GM21529 (cell line): ENCODE measurements around the gene REXO4.
"Not testable (repeated sequence)": the region's sequence is repeated elsewhere in the genome, so short reads cannot be mapped to it uniquely, and the experiment has no call there.

Source experiments
- ATAC-seq: cut with Tn5 transposase; IDR thresholded peaks from one replicate; pipeline ENCODE4 v1.9.1; 2021; ENCODE audit not compliant: unreplicated experiment

REXO4 gene

DNA sequence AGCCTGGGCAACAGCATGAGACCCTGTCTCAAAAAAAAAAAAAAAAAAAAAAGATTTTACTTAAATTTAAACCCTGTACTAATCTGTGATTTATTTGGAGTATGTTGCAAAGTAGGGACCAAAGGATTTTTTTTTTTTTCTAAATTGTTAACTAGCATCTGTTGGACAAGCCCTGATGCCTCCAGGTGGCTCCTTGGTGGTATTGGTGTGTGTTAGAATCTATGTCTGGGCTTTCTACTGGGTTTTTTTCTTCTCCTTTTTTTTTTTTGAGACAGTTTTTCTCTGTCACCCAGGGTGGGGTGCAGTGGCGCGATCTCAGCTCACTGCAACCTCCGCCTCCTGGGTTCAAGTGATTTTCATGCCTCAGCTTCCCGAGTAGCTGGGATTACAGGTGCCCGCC is 34.1 kb upstream of the REXO4 start:
- ATAC-seq: not testable (repeated sequence)

DNA sequence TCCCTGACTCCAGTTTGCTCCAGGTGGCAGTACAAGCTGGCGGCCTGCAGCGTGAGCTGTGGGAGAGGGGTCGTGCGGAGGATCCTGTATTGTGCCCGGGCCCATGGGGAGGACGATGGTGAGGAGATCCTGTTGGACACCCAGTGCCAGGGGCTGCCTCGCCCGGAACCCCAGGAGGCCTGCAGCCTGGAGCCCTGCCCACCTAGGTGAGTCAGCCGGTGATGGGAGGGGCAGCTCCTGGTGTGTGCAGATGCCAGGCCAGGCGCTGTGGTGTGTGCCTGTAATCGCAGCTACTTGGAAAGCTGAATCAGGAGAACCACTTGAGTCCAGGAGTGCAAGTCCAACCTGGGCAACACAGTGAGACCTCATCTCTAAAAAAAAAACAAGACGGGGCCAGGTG is 31.9 kb upstream of the REXO4 start:
- no peak for ATAC-seq

DNA sequence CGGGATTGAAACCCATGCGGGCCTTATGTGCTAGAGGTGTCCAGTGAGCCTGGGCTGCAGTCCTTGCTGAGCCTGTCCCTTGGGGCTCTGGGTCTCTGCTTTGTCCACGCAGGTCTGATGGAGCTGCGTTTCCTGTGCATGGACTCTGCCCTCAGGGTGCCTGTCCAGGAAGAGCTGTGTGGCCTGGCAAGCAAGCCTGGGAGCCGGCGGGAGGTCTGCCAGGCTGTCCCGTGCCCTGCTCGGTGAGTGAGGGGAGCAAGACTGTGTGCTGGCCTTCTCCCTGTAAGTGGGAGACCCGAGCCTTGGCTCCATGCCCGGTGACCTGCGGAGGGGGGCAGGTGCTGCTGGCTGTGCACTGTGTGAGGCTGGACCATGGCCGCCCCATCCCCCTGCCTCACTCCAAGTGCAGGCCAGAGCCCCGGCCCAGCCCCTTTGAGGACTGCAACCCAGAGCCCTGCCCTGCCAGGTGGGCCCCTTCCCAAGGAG is 30.7 kb upstream of the REXO4 start:
- no peak for ATAC-seq

DNA sequence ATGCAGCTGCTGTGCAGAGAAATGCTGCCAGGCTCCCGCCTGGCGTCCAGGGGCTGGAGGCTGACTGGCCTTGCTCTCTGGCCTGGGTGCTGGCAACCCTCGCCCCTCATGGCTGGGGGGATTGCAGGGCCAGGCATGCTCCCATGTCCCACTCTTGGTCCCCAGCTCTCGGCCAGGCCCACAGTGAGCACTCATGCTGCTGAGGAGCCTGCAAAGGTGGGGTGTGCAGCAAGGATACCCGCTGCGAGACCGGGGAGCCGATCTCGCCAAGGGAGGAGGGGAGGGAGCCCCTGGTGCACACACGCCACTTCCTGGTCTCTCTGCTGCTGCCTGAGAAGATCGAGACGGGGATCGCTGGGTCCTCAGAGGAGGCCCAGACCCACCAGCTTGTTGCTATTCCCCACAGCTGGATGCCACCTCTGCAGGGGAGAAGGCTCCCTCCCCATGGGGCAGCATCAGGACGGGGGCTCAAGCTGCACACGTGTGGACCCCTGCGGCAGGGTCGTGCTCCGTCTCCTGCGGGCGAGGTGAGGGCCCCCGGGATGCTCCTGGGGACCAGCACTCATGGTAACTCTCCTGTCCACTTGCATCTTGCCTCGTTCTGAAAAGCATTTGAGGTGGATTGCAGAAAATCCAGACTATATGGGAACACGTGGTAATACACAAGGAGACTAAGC is 27.6 kb upstream of the REXO4 start:
- no peak for ATAC-seq

DNA sequence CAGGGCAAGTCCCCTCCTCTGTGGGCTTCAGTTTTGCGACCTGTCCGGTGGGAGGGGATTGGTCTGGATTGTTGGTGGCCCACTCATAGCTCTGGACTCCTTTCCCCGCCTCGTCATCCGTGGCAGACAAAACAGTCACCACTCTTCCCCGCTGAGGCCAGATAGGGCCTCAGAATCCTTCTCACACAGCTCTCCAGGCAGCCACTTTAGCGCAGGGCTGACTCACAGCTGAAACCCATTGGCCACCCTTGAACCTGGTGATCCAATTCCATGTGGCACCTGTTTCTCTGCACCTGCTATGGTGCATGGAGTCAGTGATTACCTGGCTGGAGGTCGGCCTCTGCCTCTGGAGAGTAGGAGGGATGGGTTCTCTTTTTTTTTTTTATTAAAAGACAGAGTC is 26.2 kb upstream of the REXO4 start:
- no peak for ATAC-seq

DNA sequence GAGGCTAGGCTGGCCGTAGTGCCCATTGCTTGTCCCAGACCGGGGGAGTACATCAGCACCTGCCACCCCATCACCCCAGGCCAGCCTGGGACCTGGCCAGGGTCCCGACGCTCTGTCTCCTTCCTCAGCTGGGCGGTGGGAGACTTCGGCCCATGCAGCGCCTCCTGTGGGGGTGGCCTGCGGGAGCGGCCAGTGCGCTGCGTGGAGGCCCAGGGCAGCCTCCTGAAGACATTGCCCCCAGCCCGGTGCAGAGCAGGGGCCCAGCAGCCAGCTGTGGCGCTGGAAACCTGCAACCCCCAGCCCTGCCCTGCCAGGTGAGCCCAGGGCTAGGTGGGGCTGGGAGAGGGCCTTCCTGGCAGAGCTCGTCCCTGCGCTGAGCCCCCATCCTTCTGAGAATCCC is 25.4 kb upstream of the REXO4 start:
- no peak for ATAC-seq

DNA sequence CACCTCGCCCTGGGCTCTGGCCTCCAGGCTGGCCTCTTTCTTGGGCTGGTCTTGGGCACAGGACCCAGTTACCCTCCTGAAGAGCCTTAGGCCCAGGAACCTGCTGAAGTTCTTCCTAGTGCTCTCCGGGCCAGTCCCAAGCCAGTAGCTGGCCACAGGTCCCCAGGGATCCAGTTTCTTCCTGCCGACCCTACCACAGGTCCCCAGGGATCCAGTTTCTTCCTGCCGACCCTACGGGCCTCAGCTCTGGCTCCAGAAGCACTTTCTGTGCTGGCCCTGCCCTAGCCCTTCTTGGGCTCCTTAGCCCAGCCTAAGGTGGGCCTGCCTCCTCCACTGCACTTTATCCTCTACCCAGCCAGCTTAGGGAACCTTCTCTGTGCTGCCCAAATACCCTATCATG is 23.8 kb upstream of the REXO4 start:
- no peak for ATAC-seq

DNA sequence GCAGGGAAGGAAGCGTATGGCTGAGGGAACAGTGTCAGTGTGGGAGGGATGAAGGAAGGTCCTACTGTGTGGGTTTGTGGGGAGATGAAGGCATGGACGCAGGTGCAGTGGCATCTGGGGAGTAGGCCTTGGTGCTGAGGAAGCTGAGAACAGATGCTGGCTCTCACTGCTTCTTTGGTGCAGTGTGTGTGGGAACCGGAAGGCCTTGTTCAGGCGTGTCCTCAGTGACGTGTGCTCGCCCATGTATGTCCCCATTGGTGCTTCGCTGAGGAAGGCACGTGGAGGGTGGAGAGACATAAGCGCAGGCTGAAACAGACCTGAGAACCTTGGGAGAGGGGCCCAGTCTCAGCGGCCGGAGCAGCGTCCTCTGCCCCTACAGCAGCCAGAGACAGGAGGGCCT is 23.1 kb upstream of the REXO4 start:
- ATAC-seq: no peak

DNA sequence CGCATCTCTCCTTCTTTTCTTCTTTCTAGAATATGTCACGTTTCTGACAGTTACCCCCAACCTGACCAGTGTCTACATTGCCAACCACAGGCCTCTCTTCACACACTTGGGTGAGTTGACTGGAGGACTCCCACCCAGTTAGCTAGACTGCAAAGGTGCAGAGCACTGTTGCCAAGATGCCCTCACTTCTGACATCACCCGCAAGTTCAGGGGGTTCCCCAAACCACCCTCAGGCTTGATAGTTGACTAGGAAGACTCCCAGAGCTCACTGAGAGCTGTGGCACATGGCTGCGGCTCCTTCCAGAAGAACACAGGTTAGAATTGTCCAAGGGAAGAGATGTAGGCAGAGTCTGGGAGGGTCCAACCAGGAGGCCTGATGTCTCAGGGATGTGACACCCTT is 21.5 kb upstream of the REXO4 start:
- ATAC-seq: no peak

DNA sequence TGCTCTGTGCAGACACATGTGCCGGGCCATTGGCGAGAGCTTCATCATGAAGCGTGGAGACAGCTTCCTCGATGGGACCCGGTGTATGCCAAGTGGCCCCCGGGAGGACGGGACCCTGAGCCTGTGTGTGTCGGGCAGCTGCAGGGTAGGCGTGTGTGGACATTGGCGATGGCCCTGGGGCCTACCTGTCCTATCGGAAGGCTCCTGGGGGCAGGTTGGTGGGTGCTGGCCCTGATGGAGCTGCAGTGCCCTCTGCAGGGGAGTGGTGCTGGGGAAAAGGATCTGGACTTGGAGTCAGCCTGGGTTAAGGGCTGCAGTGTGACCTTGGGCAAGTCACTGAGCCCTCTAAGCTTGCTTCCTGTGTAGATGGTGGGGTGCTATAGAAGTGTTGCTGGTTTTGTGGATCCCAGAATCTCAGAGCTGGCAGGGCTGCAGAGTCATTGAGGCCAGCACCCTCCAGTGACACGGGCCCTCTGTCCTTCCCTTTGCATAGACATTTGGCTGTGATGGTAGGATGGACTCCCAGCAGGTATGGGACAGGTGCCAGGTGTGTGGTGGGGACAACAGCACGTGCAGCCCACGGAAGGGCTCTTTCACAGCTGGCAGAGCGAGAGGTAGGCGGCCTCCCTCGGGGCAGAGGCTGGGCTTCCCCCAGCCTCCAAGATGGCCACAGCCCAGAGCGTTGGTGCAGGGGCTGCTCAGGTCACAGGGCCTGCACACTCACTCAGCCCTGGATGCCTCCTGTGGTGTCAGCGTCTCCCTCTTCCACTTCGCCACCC is 20.1 kb upstream of the REXO4 start:
- no peak for ATAC-seq

DNA sequence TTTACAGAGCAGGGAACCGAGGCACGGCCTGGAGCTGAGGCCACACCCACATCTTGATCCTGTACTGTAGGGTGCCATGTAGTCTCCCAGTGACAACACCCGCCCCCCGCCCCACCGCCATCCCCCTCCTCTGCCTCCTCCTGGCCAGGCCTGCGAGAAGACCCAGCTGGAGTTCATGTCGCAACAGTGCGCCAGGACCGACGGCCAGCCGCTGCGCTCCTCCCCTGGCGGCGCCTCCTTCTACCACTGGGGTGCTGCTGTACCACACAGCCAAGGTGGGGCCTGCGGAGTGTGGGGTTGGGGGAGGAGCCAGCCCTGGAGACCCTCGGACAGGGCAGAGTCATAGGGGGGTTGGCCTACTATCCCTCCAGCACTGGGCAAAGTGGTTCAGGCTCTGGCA is 18.9 kb upstream of the REXO4 start:
- no peak for ATAC-seq

DNA sequence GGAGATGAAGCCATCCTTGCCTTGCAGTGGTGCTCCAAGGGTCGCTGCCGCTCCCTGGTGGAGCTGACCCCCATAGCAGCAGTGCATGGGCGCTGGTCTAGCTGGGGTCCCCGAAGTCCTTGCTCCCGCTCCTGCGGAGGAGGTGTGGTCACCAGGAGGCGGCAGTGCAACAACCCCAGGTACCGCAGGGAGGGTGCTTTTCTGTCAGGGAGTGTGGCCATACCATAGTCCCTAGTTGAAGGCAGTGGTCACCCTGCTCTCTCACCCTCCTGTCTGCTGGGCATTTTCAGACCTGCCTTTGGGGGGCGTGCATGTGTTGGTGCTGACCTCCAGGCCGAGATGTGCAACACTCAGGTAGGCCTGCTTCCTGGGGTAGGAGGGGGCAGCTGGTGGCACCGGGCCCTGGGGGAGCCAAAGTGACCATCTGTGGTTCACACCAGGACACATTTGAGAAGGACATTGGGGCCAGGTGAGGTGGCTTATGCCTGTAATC is 15.6 kb upstream of the REXO4 start:
- no peak for ATAC-seq

DNA sequence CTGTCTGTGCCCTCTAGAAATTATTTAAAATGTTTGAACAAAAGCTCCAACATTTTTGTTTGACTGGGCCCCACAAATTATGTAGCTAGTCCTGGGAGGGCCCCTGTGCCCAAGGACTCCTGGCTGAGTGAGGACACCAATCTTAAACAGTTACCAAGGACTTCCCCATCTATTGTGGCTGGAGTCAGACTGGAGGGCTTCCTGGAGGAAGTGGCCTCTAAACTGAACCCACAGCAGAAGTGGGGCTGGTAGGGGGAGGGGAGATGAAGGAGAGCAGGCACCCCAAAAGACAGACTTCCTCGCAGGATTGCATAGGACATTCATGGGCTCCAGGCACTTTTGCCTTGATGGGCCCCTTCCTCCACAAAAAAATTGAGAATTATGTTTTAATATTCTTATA is 12.4 kb upstream of the REXO4 start:
- no peak for ATAC-seq

DNA sequence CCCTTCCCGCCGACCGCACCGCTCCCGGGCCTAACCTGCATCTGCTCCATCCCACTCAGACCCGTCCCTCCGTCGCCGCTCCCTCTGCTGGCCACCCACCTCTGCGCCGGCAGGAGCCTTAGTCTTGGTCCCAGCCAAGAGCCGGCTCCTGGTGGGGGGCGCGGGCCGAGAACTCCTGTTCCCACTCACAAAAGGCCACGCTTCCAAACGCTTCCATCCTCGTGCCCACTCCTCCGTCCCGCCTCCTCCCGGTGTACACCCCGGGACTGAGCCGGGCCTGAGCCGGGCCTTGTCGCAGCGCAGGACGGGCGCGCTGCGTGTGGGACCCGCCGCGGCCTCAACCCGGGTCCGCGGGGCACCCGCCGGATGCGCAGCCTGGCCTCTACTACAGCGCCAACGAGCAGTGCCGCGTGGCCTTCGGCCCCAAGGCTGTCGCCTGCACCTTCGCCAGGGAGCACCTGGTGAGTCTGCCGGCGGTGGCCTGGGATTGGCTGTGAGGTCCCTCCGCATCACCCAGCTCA is 11.9 kb upstream of the REXO4 start:
- no peak for ATAC-seq

DNA sequence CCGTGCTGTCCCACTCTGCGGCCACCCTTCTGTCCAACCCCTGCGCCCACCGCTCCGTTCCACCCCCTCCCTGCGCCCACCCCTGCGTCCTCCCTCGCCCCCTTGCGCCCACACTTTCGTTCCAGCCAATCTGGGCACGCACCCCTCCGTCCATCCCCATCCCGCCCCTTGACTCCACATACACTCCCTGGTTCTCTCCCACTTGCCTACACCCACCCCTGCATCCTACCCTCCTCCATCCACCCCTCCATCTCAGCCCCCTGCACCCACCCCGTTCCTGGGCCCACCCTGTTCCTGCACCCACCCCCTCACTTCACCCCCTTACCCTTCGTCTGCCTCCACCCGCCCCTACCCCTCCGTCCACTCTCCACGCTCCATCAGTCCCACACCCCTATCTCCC is 11.4 kb upstream of the REXO4 start:
- ATAC-seq: no peak

DNA sequence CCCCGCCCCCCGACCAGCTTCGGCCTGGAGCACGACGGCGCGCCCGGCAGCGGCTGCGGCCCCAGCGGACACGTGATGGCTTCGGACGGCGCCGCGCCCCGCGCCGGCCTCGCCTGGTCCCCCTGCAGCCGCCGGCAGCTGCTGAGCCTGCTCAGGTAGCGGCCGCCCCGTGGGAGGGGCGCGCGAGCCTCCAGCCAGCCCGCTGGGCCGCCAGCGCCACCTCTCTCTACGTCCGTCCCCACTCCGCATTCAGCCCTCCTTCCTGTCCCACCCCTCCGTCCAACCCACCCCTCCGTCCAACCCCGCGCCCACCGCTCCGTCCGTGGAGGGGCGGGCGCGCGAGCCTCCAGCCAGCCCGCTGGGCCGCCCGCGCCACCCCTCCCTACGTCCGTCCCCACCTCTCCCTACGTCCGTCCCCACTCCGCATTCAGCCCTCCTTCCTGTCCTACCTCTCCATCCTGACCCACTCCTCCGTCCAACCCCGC is 10.8 kb upstream of the REXO4 start:
- no peak for ATAC-seq

DNA sequence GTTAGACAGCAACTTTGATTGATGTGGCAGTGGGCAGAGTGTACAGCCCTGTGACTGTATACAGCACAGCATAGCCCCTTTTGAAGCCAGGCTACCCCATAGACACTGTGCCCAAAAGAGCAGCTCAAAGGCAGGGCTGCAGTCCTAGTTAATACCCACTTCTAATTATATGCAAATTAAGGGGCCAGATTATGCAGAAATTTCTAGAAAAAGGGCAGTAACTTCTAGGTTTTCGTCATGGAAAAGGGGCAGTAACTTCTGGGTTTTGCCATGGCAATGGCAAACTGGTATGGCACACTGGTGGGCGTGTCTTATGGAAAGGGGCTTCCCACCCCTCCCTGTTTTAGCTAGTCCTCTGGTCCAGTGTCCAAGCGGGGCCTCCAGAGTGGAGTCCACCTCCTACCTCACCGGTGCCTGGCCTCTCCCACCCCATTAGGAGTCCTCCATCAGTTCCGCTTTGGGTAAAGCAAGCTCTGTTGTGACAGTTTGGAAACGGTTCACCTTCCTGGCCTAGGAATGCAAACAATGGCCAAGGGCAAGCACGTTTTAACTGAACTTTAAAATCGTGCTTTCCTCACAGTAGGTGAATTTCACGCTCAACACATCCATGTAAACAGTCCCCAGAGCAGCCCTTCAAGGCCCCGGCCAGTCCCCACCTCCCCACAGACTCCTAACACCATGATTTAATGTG is 10.0 kb upstream of the REXO4 start:
- no peak for ATAC-seq

DNA sequence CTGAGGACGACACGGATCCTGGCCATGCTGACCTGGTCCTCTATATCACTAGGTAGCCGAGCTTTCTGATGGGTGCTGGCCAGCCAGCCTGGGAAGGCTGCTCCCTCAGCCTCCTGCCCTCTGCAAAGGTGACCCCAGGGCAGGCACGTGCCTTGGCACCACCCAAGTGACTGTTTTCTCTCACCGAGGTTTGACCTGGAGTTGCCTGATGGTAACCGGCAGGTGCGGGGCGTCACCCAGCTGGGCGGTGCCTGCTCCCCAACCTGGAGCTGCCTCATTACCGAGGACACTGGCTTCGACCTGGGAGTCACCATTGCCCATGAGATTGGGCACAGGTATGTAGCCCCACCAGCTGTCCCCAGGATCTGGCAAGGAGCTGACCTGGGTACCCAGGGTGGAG is 8.2 kb upstream of the REXO4 start:
- no peak for ATAC-seq

DNA sequence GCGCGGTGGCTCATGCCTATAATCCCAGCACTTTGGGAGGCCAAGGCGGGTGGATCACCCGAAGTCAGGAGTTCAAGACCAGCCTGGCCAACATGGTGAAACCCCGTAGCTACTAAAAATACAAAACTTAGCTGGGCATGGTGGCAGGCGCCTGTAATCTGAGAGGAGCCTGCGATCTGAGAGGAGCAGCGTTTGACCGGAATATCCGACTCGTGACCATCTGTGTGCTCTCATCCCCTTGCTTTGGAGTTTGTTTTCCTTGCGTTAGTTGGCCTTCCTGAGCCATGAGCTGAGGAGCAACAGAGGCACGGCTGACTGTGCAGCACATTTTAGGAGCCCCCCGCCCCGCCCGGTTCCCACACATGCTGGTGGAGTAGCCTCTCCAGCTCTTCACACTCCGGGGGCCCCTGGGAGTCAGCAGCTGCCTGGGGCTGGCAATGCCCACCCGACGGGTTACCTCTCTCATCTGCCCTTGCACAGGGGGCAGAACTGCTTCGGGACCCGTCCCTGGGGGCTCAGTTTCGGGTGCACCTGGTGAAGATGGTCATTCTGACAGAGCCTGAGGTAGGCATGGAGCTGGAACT is 7.3 kb upstream of the REXO4 start:
- no peak for ATAC-seq

DNA sequence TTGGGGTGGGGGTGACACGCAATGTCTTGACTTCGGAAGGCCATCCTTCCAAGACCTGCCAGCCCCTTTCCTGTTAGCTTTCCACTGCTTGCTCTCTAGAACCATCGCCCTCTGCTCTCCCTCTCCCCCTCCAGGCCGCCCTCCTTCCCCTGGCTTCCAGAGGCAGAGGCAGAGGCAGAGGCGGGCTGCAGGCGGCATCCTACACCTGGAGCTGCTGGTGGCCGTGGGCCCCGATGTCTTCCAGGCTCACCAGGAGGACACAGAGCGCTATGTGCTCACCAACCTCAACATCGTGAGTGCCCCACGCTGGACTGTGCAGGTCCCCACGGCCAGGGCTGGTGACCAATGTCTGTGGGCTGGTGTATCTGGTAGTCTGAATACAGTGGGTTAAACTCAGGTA is 6.4 kb upstream of the REXO4 start:
- ATAC-seq: no peak

DNA sequence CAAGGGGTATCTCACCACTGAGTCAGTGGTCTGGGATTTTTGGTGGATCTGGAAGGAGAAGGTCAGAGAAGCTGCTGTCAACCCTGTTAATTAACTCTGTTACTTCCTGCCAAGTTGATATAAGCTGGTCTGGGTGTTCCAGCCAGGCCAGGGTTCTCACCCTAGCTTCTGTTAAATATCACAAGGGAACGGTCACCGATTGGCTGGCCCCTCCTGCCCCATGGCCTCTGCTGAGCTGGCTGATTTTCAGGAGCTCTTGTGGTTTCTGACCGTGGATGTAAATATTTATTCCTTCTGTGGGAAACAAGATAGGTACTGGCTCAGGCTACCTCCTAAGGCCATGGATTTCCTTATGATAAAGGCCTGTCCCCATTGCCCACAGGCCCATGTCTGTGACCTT is 5.4 kb upstream of the REXO4 start:
- no peak for ATAC-seq
